Astrocyte of the cerebellum (primary cell): ENCODE data around the gene SLITRK5.
A peak's percentile ranks its signal among the peaks of the same experiment; 100 is the strongest.

Experiments
- DNase-seq: peaks from one replicate; pipeline ENCODE4 v3.0.0-alpha.2; 2011; ENCODE audit warnings: low read depth
- H3K4me3 ChIP-seq: 2 replicates; pipeline ENCODE4 v1.5.1; 2011; ENCODE audit warnings: mild to moderate bottlenecking, low read depth, low read length, moderate library complexity
- in situ Hi-C: cut with HindIII; loops from 2 replicates; pipeline ENCODE4 v1.10.0; 2017; ENCODE audit warnings: low sequenced_read_pairs
- TF ChIP-seq, protein P1 (sequence below): IDR thresholded peaks from 2 replicates; pipeline ENCODE4 v1.5.1; 2012; ENCODE audit warnings: low read length, low read depth, moderate library complexity, mild to moderate bottlenecking; ENCODE audit errors: missing control alignments

SLITRK5 gene

GRCh38 chr13:87671031-87671752, at the start of gene SLITRK5:
Gene SLITRK5, plus strand, starts transcription at chr13:87671371. Its CDS starts 4,018 bp downstream, at chr13:87675389.
- DNase-seq = peak; percentile 48
- peak within 1 kb of the TSS; percentile 76 for H3K4me3 ChIP-seq
- TF ChIP-seq, protein P1, sequence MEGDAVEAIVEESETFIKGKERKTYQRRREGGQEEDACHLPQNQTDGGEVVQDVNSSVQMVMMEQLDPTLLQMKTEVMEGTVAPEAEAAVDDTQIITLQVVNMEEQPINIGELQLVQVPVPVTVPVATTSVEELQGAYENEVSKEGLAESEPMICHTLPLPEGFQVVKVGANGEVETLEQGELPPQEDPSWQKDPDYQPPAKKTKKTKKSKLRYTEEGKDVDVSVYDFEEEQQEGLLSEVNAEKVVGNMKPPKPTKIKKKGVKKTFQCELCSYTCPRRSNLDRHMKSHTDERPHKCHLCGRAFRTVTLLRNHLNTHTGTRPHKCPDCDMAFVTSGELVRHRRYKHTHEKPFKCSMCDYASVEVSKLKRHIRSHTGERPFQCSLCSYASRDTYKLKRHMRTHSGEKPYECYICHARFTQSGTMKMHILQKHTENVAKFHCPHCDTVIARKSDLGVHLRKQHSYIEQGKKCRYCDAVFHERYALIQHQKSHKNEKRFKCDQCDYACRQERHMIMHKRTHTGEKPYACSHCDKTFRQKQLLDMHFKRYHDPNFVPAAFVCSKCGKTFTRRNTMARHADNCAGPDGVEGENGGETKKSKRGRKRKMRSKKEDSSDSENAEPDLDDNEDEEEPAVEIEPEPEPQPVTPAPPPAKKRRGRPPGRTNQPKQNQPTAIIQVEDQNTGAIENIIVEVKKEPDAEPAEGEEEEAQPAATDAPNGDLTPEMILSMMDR = peak; percentile 95
- in situ Hi-C loops = no loop called here

DNA sequence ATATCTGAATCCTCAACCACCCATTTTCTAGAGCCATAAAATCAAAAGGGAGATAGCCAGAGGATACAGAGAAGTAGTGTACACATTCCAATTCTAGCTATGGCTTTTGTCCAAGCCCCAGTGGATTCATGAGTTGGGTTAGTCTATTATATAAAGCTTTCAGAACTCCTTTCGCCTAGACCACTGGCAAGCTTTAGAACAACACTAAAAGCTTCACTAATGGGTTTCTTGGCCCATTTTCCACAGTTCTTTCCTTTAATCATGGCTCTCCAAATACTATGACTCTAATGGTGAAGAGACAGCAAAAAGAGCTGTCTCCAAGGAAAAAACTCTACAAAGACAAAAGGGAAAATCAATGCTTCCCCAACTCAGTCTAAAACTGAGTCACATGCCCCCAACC, 48.2 kb upstream of the SLITRK5 start:
- no peak overlapping the region for H3K4me3 ChIP-seq
- in situ Hi-C loops = no loop called here
- TF ChIP-seq, protein P1 = no peak
- DNase-seq = peak; percentile 76

DNA sequence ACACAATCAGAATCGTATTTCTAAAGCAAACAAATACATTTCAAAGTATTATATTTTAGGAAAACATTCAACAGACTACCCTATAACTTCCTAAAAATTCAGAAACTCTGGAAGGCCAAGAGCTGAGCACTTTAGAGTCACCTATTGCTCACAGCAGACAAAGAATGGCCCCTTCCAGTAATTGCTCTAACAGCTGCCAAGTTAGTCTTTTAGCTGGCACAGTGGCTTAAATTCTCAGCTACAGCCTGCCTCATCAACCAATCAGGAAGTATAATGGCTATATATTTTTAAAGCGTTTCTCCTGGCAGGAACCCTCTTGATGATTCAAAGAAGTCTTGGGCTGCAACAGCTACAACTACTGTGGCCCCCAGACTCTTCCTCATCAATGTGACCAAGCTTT, 14.9 kb upstream of the SLITRK5 start:
- peak; percentile 82 for DNase-seq
- in situ Hi-C loops = no loop called here
- TF ChIP-seq, protein P1 = no peak
- H3K4me3 ChIP-seq = no peak overlapping the region

DNA sequence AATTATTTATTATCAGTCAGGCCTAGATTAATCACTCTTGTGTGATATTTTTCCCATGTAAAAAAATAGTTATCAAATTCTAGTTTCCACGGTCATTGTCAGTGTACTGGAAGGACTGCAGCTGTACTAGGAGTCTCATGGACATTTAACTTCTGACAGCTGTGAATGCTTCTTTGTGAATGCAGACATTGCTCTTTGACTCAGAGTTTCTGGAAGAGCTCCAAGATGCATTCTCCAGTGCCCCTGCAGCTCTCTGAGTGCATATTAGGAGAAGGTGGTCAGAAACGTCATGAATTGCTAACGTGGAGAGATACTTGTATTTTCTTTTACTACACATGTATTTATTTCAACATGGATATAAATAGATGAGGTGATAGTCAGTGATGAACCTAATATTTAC, 9.7 kb upstream of the SLITRK5 start:
- DNase-seq = peak; percentile 80
- in situ Hi-C loops = no loop called here
- H3K4me3 ChIP-seq = no peak overlapping the region
- TF ChIP-seq, protein P1 = no peak

GRCh38 chr13:87666831-87667230, 4.3 kb upstream of the SLITRK5 start:
- no peak for DNase-seq
- in situ Hi-C loops = no loop called here
- H3K4me3 ChIP-seq = no peak overlapping the region
- TF ChIP-seq, protein P1 = no peak

- DNase-seq = no peak
- in situ Hi-C loops = no loop called here
- no peak overlapping the region for H3K4me3 ChIP-seq
- TF ChIP-seq, protein P1 = no peak
These were observed 3.5 kb upstream of the SLITRK5 start for GRCh38 chr13:87667686-87668085.
